Thyroid gland (tissue), 4 donors: Measurements from ENCODE around the gene PANX2. TPM values are rescaled to one million over a fixed set of nuclear protein-coding genes. Genes with fewer than 3 reads are reported as not detected.
"Not testable (repeated sequence)": the region's sequence is repeated elsewhere in the genome, so short reads cannot be mapped to it uniquely, and the experiment has no call there.

ENCODE experiments used
- DNase-seq, 2 donors: peaks; one replicate each; pipeline ENCODE4 v3.0.0-alpha.2; 2019
- H3K27ac ChIP-seq, 3 donors: fragments of 200-600 bp; sonication (generic); 1 replicate in 2 of 3; 2 replicates in 1 of 3; pipeline ENCODE4 v1.5.1; 2016 to 2019; ENCODE audit warnings: mild to moderate bottlenecking in 1 of 3, moderate library complexity in 1 of 3
- H3K27me3 ChIP-seq: fragments of 200-600 bp; sonication (generic); one replicate; pipeline ENCODE4 v1.5.1; 2019
- H3K36me3 ChIP-seq, 2 donors: fragments of 200-600 bp; sonication (generic); one replicate each; pipeline ENCODE4 v1.5.1; 2016 to 2019
- H3K4me1 ChIP-seq, 2 donors: fragments of 200-600 bp; sonication (generic); one replicate each; pipeline ENCODE4 v1.5.1; 2017 to 2019
- H3K4me3 ChIP-seq, 3 donors: fragments of 200-600 bp; sonication (generic); replicated peaks in 1 of 3; 1 replicate in 2 of 3; 2 replicates in 1 of 3; pipeline ENCODE4 v1.5.1; 2016; ENCODE audit warnings: mild to moderate bottlenecking in 1 of 3
- H3K9me3 ChIP-seq: fragments of 200-600 bp; sonication (generic); one replicate; pipeline ENCODE4 v1.5.1; 2017
- POLR2A ChIP-seq, 2 donors: fragments of 450-650 bp; IDR thresholded peaks; one replicate each; pipeline ENCODE4 v1.6.1; 2017; ENCODE audit warnings: antibody characterized with exemption in 2 of 2, mild to moderate bottlenecking in 2 of 2, moderate library complexity in 1 of 2
- WGBS, 2 donors: methylation state at CpG; one replicate each; pipeline ENCODE4 v1.1.5; 2017; 5-methylcytosine and 5-hydroxymethylcytosine counted together
- intact Hi-C: fragments of 100-400 bp; cut with DNase I; formaldehyde crosslinking; loops from one replicate; pipeline ENCODE4 v1.15.1; 2023
- total RNA-seq, 4 donors: library from RNA; depleted of rRNA; stranded (reverse); fragments of >200 nt; gene quantifications; one replicate each; pipeline ENCODE4 v1.2.3, GENCODE V29; 2016
- TF ChIP-seq, protein P1 (sequence below), 6 experiments: fragments of 200-600 bp in 3 of 6; fragments of 450-650 bp in 3 of 6; sonication (generic) in 3 of 6; IDR thresholded peaks; one replicate each; pipeline ENCODE4 v1.5.1; 2016 to 2019; ENCODE audit warnings: antibody characterized with exemption in 6 of 6, mild to moderate bottlenecking in 2 of 6, inconsistent platforms in 1 of 6, moderate library complexity in 1 of 6

The PANX2 gene
- total RNA-seq, 4 donors from 2014 or later: 9.0 to 12.1 (median 10.9) TPM

DNA sequence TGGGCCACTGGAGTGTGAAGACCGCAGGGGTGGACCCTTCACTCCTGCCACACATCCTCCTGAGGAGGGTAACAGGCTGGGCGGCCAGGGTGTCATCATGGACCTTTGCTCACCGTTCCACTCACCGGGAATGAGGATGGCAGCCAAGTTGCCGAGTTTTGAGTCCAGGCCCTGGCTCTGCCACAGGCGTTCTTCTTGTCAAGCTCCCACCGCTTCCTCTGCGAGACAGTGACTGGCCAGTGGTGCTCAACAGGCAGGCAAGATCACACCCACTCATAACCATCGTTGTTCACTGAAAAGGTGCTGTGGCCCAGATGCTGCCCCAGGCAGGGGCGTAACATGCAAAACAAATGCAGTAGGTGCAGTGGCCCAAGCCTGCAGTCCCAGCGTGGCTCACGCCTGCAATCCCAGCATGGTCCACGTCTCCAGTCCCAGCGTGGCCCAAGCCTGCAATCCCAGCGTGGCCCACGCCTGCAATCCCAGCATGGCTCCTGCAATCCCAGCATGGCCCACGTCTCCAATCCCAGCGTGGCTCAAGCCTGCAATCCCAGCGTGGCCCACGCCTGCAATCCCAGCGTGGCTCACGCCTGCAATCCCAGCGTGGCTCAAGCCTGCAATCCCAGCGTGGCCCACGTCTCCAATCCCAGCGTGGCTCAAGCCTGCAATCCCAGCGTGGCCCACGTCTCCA, 5.0 kb upstream of the PANX2 start:
- no peak overlapping the region for H3K27ac ChIP-seq
- H3K36me3 ChIP-seq: no peaks in the 10 kb centered on the region
- peaks cover 5 to 6% of the 10 kb centered on the region in 2 donors for H3K4me1 ChIP-seq
- WGBS, 2 donors: 91 to 97% methylated on average over 12 to 17 of the region's 28 CpGs
- TF ChIP-seq, protein P1, sequence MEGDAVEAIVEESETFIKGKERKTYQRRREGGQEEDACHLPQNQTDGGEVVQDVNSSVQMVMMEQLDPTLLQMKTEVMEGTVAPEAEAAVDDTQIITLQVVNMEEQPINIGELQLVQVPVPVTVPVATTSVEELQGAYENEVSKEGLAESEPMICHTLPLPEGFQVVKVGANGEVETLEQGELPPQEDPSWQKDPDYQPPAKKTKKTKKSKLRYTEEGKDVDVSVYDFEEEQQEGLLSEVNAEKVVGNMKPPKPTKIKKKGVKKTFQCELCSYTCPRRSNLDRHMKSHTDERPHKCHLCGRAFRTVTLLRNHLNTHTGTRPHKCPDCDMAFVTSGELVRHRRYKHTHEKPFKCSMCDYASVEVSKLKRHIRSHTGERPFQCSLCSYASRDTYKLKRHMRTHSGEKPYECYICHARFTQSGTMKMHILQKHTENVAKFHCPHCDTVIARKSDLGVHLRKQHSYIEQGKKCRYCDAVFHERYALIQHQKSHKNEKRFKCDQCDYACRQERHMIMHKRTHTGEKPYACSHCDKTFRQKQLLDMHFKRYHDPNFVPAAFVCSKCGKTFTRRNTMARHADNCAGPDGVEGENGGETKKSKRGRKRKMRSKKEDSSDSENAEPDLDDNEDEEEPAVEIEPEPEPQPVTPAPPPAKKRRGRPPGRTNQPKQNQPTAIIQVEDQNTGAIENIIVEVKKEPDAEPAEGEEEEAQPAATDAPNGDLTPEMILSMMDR (IDR thresholded peaks at IDR 0.05): no peak
- no peak for TF ChIP-seq POLR2A (IDR thresholded peaks at IDR 0.05)
- H3K4me3 ChIP-seq: no peak overlapping the region
- no peak for DNase-seq
- H3K9me3 ChIP-seq: no peaks in the 10 kb centered on the region
- no peaks in the 10 kb centered on the region for H3K27me3 ChIP-seq
- intact Hi-C loops: no loop called here

GRCh38 chr22:50167689-50168489, 2.6 kb upstream of the PANX2 start:
- peaks cover 5 to 16% of the 10 kb centered on the region in 2 donors for H3K4me1 ChIP-seq
- 65 to 69% methylated on average over 11 of the region's 11 CpGs for WGBS, 2 donors
- no peaks in the 10 kb centered on the region for H3K9me3 ChIP-seq
- DNase-seq: no peak
- no peaks in the 10 kb centered on the region for H3K36me3 ChIP-seq
- no peak overlapping the region for H3K4me3 ChIP-seq
- TF ChIP-seq, protein P1 (IDR thresholded peaks at IDR 0.05): no peak
- no peak overlapping the region for H3K27ac ChIP-seq
- intact Hi-C loops: no loop called here
- H3K27me3 ChIP-seq: no peaks in the 10 kb centered on the region

DNA sequence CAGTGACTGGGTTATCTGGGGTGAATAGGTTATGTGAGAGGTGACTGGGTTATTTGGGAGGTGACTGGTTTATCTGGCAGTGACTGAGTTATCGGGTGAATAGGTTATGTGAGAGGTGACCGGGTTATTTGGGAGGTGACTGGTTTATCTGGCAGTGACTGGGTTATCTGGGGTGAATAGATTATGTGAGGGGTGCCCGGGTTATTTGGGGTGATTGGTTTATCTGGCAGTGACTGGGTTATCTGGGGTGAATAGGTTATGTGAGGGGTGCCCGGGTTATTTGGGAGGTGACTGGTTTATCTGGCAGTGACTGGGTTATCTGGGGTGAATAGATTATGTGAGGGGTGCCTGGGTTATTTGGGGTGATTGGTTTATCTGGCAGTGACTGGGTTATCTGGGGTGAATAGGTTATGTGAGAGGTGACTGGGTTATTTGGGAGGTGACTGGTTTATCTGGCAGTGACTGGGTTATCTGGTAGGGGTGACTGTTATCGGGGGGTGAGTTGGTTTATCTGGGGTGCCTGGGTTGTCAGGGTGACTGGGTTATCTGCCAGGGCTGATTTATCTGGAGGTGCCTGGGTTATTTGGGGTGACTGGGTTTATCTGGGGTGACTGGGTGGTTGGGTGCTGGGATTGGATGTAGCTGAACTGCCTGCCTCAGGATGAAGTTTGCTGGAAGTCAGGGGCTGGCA, 1.9 kb upstream of the PANX2 start:
- intact Hi-C loops, H3K27ac ChIP-seq, H3K9me3 ChIP-seq, H3K36me3 ChIP-seq, H3K4me3 ChIP-seq, H3K27me3 ChIP-seq, DNase-seq: not testable (repeated sequence)
- peaks cover 5 to 16% of the 10 kb centered on the region in 2 donors for H3K4me1 ChIP-seq
- 78 to 80% methylated on average over 5 of the region's 5 CpGs for WGBS, 2 donors

- no peak for DNase-seq
- no peaks in the 10 kb centered on the region for H3K36me3 ChIP-seq
- intact Hi-C loops: no loop called here
- H3K4me1 ChIP-seq: peaks cover 5 to 16% of the 10 kb centered on the region in 2 donors
- 28 to 37% methylated on average over 24 of the region's 36 CpGs for WGBS, 2 donors
- H3K27ac ChIP-seq: no peak overlapping the region
- H3K27me3 ChIP-seq: no peaks in the 10 kb centered on the region
- H3K9me3 ChIP-seq: no peaks in the 10 kb centered on the region
- peak overlapping the region in 1 of 3 donors; percentile 46 for H3K4me3 ChIP-seq
- no peak for TF ChIP-seq POLR2A (IDR thresholded peaks at IDR 0.05)
- TF ChIP-seq, protein P1 (IDR thresholded peaks at IDR 0.05): no peak
Observed at GRCh38 chr22:50169181-50169759, 1.3 kb upstream of the PANX2 start.

DNA sequence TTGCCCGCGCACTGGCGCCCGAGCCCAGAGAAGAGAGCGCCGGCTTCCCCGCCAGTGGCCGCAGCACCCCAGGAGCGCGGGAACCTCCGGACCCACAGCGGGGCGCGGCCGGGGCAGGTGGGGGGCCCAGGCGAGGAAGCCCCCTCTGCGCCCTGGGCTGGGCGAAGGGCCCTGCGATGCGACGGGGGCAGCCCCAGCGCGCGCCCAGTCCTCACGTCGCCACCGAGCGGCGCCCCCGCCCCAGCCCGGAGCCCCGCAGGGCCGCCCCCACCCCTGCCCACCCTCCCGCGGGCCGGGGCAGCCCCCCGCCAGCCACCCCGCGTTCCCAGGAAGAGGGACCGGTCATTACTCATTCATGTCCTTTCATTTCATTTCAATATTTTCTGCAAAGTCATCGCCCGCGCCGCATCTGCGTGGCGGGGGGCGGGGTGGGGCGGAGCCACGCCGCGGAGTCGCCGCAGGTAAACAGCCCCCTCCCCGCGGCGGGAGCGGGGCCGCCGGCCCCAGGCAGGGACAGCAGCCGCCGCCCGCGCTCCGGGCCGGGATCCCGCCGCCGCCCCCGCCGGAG, 673 bp upstream of the PANX2 start:
- no peaks in the 10 kb centered on the region for H3K9me3 ChIP-seq
- H3K27ac ChIP-seq: no peak overlapping the region
- intact Hi-C loops: no loop called here
- WGBS, 2 donors: 4% methylated on average over 5 of the region's 70 CpGs; no CpG with 5 or more reads in 1 of the 2 donors
- H3K4me3 ChIP-seq: peak overlapping the region in 1 of 3 donors; percentile 46
- H3K27me3 ChIP-seq: no peaks in the 10 kb centered on the region
- H3K36me3 ChIP-seq: no peaks in the 10 kb centered on the region
- peak; percentile 46 to 50 for DNase-seq
- peaks cover 5 to 16% of the 10 kb centered on the region in 2 donors for H3K4me1 ChIP-seq
- peak in 1 of 2 donors; percentile 39 for TF ChIP-seq POLR2A (IDR thresholded peaks at IDR 0.05)
- TF ChIP-seq, protein P1 (IDR thresholded peaks at IDR 0.05): peak in 1 of 6 experiments; percentile 14
